Panc1 (cell line): Measurements from ENCODE around the gene SGPL1.

Experiments used
- POLR2AphosphoS5 ChIP-seq: IDR thresholded peaks from 2 replicates; pipeline ENCODE4 v1.6.1; 2012; ENCODE audit warnings: mild to moderate bottlenecking, low read depth, low read length, moderate library complexity
- SIN3A ChIP-seq: IDR thresholded peaks from 2 replicates; pipeline ENCODE4 v1.6.1; 2012; ENCODE audit warnings: low read depth, mild to moderate bottlenecking, low read length, moderate library complexity, borderline replicate concordance; ENCODE audit not compliant: insufficient read depth
- TCF7L2 ChIP-seq: IDR thresholded peaks from 2 replicates; pipeline ENCODE4 v1.6.1; 2011; ENCODE audit warnings: mild to moderate bottlenecking, low read depth, low read length, inconsistent platforms
- TF ChIP-seq, protein P1 (sequence below): fragments of 450-650 bp; IDR thresholded peaks from 2 replicates; pipeline ENCODE4 v1.5.1; 2017; ENCODE audit warnings: mild to moderate bottlenecking
- TF ChIP-seq, protein P2 (sequence below), 2 experiments: IDR thresholded peaks; 2 replicates each; pipeline ENCODE4 v1.6.1; 2011 to 2012; ENCODE audit warnings: low read depth in 2 of 2, control low read depth in 1 of 2, low read length in 1 of 2, mild to moderate bottlenecking in 1 of 2, moderate library complexity in 1 of 2; ENCODE audit not compliant: insufficient read depth in 1 of 2

DNA sequence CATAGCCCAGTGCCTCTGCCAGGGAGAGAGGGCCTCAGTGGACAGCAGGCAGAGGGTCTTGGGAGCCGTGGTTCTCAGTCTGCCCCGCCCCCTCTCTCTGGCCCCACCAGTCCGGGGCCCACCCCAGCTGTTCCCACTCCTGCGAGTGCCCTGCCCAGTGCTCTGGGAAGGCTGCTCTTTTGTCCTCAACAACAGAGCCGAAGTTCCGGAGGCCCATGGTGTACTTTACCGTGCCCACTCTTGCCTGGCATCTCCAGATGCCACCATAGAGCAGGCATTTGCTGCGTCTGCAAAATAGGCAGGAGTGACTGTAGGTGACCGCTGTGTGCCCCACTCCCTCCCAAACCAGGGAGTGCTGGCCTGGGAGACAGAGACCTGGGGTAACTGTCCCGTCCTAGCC, 101.9 kb downstream of the SGPL1 start:
- TF ChIP-seq, protein P1, sequence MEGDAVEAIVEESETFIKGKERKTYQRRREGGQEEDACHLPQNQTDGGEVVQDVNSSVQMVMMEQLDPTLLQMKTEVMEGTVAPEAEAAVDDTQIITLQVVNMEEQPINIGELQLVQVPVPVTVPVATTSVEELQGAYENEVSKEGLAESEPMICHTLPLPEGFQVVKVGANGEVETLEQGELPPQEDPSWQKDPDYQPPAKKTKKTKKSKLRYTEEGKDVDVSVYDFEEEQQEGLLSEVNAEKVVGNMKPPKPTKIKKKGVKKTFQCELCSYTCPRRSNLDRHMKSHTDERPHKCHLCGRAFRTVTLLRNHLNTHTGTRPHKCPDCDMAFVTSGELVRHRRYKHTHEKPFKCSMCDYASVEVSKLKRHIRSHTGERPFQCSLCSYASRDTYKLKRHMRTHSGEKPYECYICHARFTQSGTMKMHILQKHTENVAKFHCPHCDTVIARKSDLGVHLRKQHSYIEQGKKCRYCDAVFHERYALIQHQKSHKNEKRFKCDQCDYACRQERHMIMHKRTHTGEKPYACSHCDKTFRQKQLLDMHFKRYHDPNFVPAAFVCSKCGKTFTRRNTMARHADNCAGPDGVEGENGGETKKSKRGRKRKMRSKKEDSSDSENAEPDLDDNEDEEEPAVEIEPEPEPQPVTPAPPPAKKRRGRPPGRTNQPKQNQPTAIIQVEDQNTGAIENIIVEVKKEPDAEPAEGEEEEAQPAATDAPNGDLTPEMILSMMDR: no peak
- TF ChIP-seq TCF7L2 (no peak), POLR2AphosphoS5 (no peak), SIN3A (no peak)
- TF ChIP-seq, protein P2, sequence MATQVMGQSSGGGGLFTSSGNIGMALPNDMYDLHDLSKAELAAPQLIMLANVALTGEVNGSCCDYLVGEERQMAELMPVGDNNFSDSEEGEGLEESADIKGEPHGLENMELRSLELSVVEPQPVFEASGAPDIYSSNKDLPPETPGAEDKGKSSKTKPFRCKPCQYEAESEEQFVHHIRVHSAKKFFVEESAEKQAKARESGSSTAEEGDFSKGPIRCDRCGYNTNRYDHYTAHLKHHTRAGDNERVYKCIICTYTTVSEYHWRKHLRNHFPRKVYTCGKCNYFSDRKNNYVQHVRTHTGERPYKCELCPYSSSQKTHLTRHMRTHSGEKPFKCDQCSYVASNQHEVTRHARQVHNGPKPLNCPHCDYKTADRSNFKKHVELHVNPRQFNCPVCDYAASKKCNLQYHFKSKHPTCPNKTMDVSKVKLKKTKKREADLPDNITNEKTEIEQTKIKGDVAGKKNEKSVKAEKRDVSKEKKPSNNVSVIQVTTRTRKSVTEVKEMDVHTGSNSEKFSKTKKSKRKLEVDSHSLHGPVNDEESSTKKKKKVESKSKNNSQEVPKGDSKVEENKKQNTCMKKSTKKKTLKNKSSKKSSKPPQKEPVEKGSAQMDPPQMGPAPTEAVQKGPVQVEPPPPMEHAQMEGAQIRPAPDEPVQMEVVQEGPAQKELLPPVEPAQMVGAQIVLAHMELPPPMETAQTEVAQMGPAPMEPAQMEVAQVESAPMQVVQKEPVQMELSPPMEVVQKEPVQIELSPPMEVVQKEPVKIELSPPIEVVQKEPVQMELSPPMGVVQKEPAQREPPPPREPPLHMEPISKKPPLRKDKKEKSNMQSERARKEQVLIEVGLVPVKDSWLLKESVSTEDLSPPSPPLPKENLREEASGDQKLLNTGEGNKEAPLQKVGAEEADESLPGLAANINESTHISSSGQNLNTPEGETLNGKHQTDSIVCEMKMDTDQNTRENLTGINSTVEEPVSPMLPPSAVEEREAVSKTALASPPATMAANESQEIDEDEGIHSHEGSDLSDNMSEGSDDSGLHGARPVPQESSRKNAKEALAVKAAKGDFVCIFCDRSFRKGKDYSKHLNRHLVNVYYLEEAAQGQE (IDR thresholded peaks at IDR 0.05; ENCODE audit: insufficient read depth in 1 of 2, low read depth in 2 of 2, low read length in 1 of 2): no peak
